ENCODE measurements around the gene DYNLRB1.

The DYNLRB1 gene

GRCh38 chr20:34535301-34535840 is 19.1 kb downstream of the DYNLRB1 start:
- FAIRE-seq = no peak

GRCh38 chr20:34535857-34536256 is 19.6 kb downstream of the DYNLRB1 start:
- no peak for FAIRE-seq

GRCh38 chr20:34536798-34537394 is 20.7 kb downstream of the DYNLRB1 start:
- FAIRE-seq = no peak

- no peak for FAIRE-seq
These were observed 21.4 kb downstream of the DYNLRB1 start for GRCh38 chr20:34537651-34538050.

- FAIRE-seq = no peak
These were observed 22.5 kb downstream of the DYNLRB1 start for GRCh38 chr20:34538671-34539123.

- FAIRE-seq = no peak
These were observed 23.5 kb downstream of the DYNLRB1 start for GRCh38 chr20:34539756-34540155.

GRCh38 chr20:34540596-34541263 is 24.5 kb downstream of the DYNLRB1 start:
- no peak for FAIRE-seq

GRCh38 chr20:34541264-34541901 is 25.2 kb downstream of the DYNLRB1 start:
- FAIRE-seq = no peak

- FAIRE-seq = no peak
These were observed 25.7 kb downstream of the DYNLRB1 start for GRCh38 chr20:34541917-34542316.

- FAIRE-seq = no peak
These were observed 26.2 kb downstream of the DYNLRB1 start for GRCh38 chr20:34542439-34542838.

GRCh38 chr20:34543463-34544056 is 27.3 kb downstream of the DYNLRB1 start:
- FAIRE-seq = no peak

- FAIRE-seq = no peak
These were observed 28.0 kb downstream of the DYNLRB1 start for GRCh38 chr20:34544109-34544796.

- no peak for FAIRE-seq
These were observed 30.5 kb downstream of the DYNLRB1 start for GRCh38 chr20:34546751-34547181.

- FAIRE-seq = no peak
These were observed 31.8 kb downstream of the DYNLRB1 start for GRCh38 chr20:34547844-34548613.

GRCh38 chr20:34549291-34549928 is 33.2 kb downstream of the DYNLRB1 start:
- FAIRE-seq = no peak

GRCh38 chr20:34549929-34550305 is 33.7 kb downstream of the DYNLRB1 start:
- no peak for FAIRE-seq

GRCh38 chr20:34552569-34552968 is 36.3 kb downstream of the DYNLRB1 start:
- FAIRE-seq = no peak

- FAIRE-seq = no peak
These were observed 37.2 kb downstream of the DYNLRB1 start for GRCh38 chr20:34553366-34553867.

GRCh38 chr20:34557936-34558319 is 41.7 kb downstream of the DYNLRB1 start:
- no peak for FAIRE-seq

- no peak for FAIRE-seq
These were observed 42.3 kb downstream of the DYNLRB1 start, which contains the start of gene MAP1LC3A for GRCh38 chr20:34558320-34559218. MAP1LC3A (plus strand) TSS chr20:34558718; CDS start chr20:34558869, 151 bp downstream.

Data from colon (tissue), 2 donors.